HuH-7 (cell line): ENCODE results near the gene EML1.

Experiments used
- DNase-seq: peaks from one replicate; pipeline ENCODE4 v3.0.0; 2011; ENCODE audit warnings: low spot score

Gene EML1

DNA sequence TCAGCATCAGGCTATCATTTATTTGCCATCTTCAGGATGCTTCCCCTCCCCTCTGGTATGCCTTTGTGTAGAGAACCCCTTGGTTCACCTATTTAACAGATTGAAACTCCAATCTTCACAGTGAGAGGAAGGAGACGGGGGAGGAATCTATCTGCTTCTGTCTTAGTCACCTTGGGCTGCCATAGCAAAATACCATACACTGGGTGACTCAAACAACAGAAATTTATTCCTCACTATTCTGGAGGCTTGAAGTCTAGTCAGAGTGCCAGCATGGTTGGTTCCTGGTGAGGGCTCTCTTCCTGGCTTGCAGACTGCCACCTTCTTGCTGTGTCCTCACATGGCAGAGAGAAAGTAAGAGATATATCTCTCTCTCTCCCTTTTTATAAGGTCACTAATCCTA, 13.5 kb upstream of the EML1 start:
- no peak for DNase-seq

DNA sequence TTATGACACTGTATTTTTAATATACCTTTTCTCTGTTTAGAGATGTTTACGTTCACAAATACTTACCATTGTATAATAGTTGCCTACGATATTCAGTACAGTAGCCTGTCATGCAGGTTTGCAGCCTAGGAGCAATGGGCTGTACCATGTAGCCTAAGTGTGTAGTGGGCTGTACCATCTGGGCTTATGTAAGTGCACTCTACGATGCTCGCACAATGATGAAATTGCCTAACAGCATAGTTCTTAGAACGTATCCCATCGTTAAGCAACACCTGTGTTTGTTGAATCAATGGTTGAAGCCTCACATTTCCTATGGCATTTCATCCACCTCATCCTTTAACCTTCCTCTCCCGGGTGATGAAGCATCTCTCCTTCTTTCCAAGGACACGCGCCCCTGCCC, 12.5 kb upstream of the EML1 start:
- no peak for DNase-seq

DNA sequence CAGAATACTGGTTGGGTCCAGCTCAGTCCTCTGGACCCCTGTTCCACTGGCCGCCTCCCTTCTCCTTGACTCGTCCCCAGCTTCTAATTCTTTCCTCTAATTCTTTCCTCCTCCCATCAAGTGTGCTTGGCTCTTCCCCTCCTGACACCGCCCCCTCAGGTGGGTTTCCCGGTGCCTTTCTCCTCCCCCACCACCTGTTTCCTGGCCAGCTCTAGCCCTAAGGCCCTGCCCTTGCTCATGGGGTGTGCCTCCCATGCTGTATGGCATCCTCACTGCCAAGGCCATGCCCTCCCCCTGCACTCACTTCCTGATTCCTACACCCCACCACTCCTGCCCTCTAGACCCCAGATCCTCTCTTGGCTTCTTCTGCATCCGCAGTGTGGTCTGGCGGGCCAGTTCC, 12.1 kb upstream of the EML1 start:
- DNase-seq: no peak

DNA sequence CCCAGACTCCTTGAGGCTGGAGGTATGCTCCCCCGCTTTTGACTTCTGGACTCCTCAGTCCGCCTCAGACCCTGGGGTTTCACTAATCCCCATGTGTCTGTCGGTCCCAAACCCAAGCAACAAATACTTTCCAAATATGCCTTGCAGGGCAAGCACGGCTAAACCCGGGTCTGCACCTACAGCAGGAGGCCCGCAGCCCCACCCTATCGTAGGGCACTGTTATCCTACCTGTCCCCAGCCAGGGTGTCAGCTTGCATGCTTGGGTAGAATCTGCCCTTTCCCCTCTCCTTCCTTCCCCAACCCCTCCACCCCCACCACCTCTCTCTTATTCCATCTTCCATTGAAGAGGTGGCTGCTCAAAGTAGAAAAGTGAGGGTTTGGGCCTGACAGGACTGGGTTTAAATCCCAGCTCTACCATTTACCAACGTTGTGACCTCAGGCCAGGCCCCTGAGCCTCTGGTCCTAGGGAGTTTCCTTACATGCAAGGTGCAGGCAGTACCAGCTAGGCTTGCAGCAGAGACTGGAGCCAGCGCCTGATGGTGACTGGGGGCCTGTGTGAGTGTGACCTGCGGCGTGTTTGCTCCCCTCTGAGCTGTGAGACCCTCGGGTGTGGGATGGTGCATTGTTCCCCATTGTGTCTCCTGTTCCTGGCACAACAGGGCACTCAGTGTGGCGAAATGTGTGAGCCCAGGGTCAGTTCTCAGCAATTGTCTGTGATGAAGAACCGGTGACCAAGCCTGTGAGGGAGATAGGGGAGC, 11.2 kb upstream of the EML1 start:
- no peak for DNase-seq

DNA sequence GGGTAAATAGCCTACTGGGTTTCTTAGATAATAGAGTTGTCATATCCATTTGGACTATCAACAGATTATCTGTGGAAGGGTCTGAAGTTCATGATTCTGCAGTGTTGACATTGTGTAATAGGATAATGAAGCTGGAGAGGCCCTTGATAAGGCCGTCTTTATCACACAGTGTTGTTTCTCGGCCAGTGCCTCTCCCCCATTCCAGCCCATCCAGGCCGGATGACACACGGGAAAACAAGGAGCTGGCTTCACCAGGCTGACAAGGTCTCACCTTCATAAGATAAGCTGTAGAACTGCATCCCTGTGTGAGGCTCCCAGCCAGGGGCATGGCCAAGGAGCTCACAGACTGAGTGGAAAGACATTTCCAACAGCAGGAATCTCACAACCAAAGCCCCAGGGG, 8.7 kb upstream of the EML1 start:
- DNase-seq: peak; percentile 74

DNA sequence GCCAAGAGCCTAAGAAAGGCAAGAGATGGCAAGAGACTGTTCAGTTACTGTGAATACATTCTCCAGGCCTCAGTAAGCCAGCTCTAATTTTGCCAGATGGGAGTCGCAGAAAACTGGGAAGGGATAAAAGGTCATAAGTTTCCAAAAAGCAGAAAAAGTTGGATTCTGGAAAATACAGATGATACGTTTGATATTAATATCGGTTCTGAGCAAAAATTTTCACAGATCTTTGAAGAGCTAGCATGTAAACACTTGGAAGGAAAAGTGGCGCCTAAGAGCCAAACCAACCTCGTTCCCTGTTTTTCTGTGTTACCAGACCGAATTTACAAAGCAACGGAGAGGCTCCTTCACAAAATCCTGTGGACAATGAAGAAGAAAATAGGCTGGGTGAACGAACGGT, 7.8 kb upstream of the EML1 start:
- no peak for DNase-seq

DNA sequence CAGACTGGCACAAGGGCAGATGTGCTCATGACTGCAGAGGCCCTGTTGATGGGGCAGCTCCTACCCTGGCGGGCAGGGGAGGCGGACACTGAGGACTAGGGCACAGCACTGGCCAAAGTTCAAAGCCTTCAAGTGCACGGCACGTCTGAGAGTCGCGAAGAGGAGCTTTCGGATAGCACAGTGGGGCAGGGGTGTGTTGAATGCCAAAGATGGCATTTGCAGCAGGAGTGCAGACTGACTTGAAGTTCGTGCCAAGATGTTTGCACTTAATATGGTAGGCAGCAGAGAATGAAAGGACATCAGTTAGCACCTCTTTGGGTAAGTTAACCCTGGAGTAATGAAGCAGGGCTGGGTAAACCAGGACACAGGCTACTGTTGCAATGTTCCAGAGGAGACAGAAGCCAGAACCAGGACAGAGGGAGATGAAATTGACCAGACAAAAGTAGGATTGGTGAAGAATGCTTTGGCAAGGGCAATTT, 6.7 kb upstream of the EML1 start:
- DNase-seq: no peak

DNA sequence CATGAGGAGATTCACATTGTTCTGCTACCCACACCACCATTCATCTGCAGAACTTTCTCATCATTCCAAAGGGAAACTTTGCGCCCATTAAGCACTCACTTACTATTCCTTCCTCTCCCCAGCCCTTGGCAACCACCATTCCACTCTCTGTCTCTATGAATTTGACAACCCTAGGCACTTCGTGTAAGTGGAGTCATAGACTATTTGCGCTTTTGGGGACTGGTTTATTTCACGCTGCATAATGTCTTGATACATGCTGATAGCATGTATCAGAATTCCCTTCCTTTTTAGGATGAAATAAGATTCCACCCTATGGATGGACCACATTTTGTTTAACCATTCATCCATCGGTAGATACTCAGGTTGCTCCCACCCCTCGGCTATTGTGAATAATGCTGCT, 4.5 kb upstream of the EML1 start:
- DNase-seq: no peak

DNA sequence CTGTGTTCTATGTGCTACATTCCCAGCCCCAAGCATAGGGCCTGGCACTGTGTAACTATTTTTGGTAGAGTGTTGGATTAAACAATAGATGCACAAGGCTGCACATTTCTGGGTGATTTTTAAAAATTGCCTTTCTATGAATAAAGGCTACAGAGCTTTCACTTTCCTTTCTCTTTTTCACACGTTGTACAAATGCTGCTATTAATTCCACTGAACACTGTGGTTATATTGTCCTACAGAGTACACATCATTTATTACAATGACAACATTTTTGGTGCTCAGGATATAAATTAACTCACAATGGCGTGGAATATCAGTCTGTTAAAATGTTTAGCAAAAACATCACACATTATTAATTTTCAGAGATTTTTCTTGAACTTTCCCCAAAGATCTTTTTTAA, 3.6 kb upstream of the EML1 start:
- DNase-seq: no peak

DNA sequence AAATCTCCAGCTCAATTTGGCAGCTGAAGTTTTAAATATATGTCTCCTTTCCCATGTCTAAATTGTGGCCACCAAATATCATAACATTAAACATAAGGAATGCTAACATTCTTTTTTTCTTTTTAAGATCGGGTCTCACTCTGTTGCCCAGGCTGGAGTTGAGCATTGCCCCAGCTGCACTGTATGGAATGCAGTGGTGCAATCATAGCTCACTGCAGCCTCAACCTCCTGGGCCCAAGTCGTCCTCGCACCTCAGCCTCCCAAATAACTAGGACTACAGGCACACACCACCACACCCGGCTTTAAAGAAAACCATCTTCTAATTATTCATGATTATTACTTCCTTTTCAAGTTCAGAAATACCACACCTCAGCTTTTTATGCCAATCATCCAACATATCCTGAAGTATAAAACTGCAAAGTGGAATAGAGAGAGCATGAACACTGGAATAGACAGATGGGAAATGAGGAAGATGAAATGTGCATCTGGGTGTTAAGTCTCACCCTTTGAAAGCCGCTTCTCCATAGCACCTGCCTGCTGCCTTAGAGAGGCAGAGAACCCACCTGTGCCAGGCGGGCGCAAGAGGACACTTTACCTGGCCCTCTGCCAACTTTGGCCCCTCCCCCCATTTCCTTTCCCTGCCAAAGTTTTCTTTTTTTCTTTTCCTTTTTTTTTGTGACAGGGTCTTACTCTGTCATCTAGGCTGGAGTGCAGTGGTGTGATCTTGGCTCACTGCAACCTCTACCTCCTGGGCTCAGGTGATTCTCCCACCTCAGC, 2.8 kb upstream of the EML1 start:
- no peak for DNase-seq

DNA sequence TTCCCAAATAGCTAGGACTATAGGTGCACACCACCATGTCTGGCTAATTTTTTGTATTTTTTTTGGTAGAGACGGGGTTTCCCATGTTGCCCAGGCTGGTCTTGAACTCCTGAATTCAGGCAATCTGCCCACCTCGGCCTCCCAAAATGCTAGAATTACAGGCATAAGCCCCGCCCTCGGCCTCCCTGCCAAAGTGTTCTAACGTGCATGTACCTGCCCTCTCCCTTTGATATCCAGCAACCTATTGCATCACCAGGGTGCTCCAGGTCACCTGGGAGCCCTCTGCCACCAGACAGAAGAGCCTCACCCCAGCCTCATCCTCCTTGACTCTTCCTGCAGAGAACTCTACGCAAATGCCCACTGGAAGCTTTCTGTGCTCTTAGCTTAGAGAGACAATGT, 2.2 kb upstream of the EML1 start:
- no peak for DNase-seq

DNA sequence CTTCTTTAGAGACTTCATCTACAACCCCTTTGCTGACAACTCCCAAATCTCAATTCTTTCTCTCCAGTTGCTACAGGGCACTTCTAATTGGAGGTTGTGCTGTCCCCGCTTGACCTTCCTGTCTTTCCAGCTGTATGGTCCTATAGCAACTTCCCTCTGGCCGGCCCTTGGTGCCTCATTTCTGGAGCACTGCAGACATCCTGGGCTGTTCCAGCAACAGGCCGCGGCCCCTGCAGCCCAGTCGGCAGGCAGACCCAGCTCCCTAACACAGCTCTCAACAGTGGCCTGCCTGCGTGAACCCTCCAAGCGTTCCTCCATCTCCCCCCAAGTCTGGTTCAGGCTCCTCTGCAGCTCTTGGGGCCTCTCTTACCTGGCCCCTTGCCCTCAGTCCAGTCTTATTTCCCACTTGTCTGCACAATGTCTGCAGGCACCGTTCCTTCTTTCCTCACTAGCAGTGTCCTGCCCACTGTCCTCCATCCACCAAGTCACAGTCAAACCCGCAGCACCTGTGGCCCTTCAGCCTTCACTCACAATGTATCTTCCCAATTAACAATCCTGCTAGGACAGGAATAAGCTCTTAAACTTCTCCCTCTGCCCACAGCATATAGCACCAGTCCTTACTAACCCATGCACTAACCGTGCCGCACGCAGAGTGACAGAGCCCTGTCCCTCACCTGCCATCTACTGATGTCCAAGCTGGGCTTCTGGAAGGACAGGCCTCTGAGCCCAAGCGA, 1.6 kb upstream of the EML1 start:
- no peak for DNase-seq

DNA sequence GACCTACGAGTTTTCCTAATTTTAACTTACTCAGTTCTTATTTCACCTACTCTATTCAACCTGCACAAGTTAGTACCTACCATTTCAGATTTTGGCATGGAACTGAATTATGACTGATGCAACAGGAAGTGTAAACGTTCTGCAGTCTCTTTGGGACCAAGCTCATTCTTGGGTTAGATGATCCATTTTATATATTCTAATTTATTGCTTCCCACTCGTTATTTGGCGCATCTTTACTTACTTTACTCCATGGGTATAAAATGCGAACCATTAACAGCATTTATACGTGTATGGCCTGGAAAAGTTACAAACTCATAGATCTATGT, 1.0 kb upstream of the EML1 start:
- no peak for DNase-seq

DNA sequence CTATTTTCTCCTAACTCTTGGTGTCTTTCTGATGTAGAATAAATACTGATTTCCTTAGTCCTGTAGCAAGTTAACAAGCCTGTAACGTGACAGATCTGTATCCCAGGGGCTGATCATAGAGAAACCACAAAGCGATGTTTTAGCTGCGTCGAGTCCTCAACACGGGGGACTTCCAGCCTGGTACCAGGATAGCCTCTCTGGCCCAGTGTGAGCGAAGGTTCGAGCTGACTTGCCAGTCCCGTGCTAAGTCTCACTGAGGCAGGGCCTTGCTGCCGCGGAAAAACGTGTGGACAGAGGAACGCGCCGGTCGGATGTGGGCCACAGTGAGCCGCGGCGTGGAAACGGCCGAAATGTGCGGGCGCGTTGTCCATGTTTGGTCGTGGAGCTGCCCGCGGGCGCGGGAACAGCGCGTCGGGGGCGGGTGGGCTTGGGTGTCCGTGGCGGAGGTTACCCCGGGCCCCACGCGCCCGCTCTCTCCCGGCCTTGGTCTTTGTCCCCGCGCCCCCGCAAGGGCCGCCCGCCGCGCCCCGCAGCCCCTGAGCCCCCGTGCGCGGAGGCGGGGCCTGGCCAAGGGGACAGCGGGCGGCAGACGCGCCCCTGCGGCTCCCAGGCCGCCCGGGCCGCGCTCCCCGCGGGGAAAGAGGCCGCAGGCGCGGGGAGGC, 531 bp upstream of the EML1 start:
- DNase-seq: peak; percentile 17

DNA sequence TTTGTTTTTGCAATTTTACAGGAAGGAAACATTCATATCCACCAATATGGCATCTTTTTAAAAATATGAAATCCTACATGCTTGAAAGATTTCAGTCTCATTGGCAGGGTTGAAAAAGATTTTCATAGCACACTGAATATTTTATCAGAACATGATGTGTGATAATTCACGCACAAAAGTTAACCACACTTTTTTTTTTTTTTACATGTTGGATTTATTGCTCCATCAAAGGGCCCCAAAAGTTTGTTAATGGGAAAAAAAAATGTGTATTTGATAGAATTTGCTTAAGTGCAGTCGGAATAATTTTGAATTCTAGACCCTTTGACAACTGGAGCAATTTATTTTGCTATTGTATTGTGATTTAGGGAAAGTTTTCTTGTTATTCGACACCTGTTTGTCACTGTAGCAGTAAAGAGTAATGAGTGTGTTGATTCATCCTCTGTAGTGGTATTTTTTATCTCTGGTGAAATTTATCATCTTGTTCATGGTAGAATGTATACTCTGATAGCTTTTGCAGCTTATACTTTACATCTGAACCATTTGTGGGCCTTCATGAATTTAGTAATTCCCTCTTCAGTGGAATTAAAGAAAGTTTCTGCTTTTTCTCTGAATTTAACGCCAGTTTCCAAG, 1.1 kb downstream of the EML1 start:
- no peak for DNase-seq

DNA sequence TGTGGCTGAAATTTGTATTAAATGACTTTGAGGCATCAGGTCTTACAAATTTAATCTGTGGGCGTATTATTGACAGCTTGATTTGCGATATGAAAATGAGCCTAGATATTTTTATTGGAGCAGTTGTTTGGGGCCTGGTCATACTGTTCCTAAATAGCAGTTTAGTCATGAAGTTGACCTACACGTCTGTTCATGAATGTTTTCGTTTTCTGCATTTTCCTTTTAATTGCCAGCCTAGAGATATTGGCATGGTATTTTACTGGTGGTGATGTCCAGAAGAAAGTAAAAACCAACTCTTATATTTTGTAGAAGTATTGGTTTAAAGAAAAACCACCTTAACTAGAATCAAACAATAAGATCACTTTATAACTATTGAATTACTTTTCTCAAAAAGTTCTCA, 1.8 kb downstream of the EML1 start:
- DNase-seq: no peak

DNA sequence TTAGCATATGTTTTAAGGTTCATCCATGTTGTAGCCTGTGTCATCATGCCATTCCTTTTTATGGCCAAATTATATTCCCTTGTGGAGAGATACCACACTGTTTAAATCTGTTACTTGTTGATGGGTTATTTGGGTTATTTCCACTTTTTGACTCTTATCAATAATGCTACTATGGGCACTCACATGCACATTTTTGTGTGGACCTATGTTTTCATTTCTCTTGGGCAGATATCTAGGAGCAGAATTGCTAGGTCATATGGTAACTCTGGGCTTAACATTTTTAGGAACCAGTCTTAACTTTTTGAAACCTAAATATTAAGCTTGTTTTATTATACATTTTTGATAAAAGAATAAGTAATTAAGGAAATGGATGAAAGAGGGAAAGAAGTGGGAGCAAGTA, 4.0 kb downstream of the EML1 start:
- DNase-seq: no peak

DNA sequence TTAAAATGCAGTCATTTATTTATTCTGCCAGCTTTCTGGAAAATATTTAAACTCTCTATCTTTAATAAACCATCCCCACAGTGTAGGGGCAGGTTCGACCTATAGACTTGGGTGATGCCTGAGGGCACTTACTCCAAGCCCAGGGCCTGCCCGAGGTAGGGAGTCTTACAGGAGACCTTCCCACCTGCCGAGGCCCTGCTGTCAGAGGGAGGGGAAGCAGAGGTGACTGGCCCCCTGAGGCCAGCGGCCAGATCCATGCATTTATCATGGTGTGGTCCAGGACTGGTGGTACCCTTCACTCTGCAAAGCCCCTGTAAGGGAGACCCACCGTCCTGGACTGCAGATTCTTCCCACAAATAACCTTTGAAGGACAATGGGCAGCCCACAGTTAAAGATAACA, 7.6 kb downstream of the EML1 start:
- DNase-seq: no peak

DNA sequence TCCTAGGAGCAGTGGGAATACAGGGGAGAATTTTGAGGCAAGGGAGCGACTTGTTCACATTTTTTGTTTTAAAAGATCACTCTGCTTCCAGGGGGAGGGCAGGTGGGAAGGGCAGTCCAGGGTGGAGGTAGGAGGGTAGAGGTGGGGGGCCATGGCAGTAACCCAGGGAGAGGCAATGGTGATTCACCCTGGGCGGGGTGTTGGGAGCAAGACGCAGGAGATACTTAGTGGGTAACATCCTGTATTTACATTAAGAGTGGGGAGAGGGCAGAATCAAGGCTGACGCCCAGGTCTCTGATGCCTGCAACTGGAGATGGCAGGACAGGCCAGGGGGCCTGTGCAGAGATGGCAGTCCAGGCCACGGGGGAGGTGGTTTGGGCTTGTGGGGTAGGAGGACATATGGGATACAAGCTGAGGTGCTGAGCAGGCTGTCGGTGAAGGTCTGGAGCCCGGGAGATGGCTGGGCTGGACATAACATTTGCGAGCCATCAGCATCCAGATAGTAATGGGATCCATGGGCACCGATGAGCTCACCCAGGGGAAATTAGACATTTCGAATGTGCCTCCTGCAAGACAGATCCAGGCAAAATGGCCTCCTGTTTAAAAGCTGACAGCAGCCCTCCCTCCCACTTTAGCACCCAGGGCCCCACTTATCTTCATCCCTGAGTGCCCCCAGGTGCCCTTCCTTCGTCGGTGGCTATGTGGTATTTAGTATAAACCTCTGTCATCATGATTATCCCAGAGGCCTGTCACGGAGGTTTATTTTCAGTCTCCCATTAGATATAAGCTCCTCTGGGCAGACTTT, 9.3 kb downstream of the EML1 start:
- DNase-seq: no peak

DNA sequence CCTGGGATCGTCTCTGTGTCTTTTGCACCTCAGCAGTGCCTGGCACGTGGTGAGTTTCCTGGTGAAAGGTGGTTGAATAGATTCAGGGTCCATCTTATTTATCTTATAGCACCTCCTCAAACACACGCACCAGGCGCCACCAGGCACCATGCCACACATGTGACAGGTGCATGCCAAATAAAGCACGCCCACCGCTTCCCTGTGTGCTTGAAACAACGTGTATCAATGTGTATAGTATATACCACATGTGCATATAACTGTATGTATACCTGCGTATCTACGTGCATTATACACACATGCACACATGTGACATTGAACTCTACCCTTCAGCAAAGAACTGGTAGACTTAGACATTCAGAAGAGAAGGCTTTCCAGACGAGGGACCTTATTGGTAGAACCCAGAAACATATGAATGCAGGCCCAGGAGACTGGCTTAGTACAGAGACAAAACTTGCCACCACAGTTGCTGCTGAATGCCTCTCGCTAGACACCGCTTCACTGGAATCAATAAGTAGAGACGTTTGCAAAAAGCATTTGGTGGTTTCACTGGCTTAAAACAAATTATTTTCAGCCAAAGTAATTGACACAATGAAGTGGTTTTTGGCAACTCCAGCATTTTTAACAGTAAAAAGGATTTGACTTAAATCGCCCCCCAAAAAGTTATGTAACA, 10.0 kb downstream of the EML1 start:
- DNase-seq: no peak

DNA sequence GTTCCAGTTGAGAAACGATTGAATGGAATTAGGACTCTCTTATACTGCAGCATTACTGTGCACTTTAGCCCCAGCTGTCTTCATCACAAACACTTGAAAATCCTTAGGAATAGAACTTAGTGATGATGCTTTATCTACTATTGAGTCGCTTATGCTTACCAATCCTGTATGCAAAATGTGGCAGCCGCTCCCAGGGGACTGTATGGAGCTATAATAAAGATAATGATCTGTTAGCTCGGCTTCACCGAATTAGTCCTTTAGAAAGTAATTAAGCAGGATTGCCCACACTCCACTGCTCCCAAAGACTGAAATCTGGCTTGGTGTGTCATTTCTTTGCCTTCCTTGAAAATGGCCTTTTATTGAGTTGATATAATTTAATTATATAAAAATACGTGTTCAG, 10.6 kb downstream of the EML1 start:
- DNase-seq: no peak
